Measurements from ENCODE around the gene DMD.
"Not testable (repeated sequence)": the region's sequence is repeated elsewhere in the genome, so short reads cannot be mapped to it uniquely, and the experiment has no call there.

The DMD gene

GRCh38 chrX:32851556-32851955 lies 359.8 kb downstream of the DMD start:
- no peak for DNase-seq
- ATAC-seq, result no peak

GRCh38 chrX:32847921-32848320 lies 363.4 kb downstream of the DMD start:
- DNase-seq (no peak), ATAC-seq (no peak)

- no peak for ATAC-seq
- no peak for DNase-seq
Measured at GRCh38 chrX:32842053-32842452, 369.3 kb downstream of the DMD start.

GRCh38 chrX:32839781-32840180 lies 371.6 kb downstream of the DMD start:
- ATAC-seq, result no peak
- no peak for DNase-seq

- ATAC-seq (no peak), DNase-seq (no peak)
Measured at GRCh38 chrX:32825009-32825408, 386.3 kb downstream of the DMD start.

- no peak for ATAC-seq
- no peak for DNase-seq
Measured at GRCh38 chrX:32804034-32804433, 407.3 kb downstream of the DMD start.

- DNase-seq, result no peak
- no peak for ATAC-seq
Measured at GRCh38 chrX:32798990-32799389, 412.4 kb downstream of the DMD start.

- DNase-seq (no peak), ATAC-seq (no peak)
Measured at GRCh38 chrX:32788936-32789335, 422.4 kb downstream of the DMD start.

- ATAC-seq, result no peak
- no peak for DNase-seq
Measured at GRCh38 chrX:32780109-32780508, 431.2 kb downstream of the DMD start.

GRCh38 chrX:32778965-32779364 lies 432.4 kb downstream of the DMD start:
- DNase-seq (no peak), ATAC-seq (no peak)

GRCh38 chrX:32774966-32775365 lies 436.4 kb downstream of the DMD start:
- no peak for ATAC-seq
- DNase-seq, result no peak

- DNase-seq, result no peak
- ATAC-seq, result no peak
Measured at GRCh38 chrX:32749070-32749469, 462.3 kb downstream of the DMD start.

- DNase-seq, result no peak
- ATAC-seq, result no peak
Measured at GRCh38 chrX:32745323-32745722, 466.0 kb downstream of the DMD start.

- ATAC-seq (no peak), DNase-seq (no peak)
Measured at GRCh38 chrX:32744921-32745320, 466.4 kb downstream of the DMD start.

GRCh38 chrX:32741910-32742309 lies 469.4 kb downstream of the DMD start:
- ATAC-seq (no peak), DNase-seq (no peak)

- DNase-seq (no peak), ATAC-seq (no peak)
Measured at GRCh38 chrX:32708542-32708941, 502.8 kb downstream of the DMD start.

- ATAC-seq, DNase-seq: not testable (repeated sequence)
Measured at GRCh38 chrX:32705385-32705784, 506.0 kb downstream of the DMD start.

- ATAC-seq (no peak), DNase-seq (no peak)
Measured at GRCh38 chrX:32687379-32687778, 524.0 kb downstream of the DMD start.

- DNase-seq, result no peak
- ATAC-seq, result no peak
Measured at GRCh38 chrX:32678487-32678886, 532.9 kb downstream of the DMD start.

GRCh38 chrX:32673193-32673592 lies 538.2 kb downstream of the DMD start:
- no peak for DNase-seq
- no peak for ATAC-seq

GRCh38 chrX:32662516-32662915 lies 548.8 kb downstream of the DMD start:
- no peak for DNase-seq
- ATAC-seq, result no peak

GRCh38 chrX:32644476-32645245 lies 566.7 kb downstream of the DMD start:
- no peak for DNase-seq
- no peak for ATAC-seq

- ATAC-seq (no peak), DNase-seq (no peak)
Measured at GRCh38 chrX:32642283-32642682, 569.1 kb downstream of the DMD start.

- DNase-seq (no peak), ATAC-seq (no peak)
Measured at GRCh38 chrX:32618154-32618553, 593.2 kb downstream of the DMD start.

- DNase-seq, result no peak
- ATAC-seq, result no peak
Measured at GRCh38 chrX:32614707-32615106, 596.6 kb downstream of the DMD start.

Measured in stimulated activated naive CD8-positive, alpha-beta T cell treated with anti-CD3 and anti-CD28 coated beads, Interleukin-15, Interleukin-2, amounts not matched to agents 100 U/mL and 50 U/mL, for 24 hours (primary cell).